OCI-M1 (cell line): ENCODE results near the gene STON1.

Experiments
- DNase-seq: peaks from one replicate; lab custom pipeline; 2025; lab: John Stamatoyannopoulos, UW

STON1 gene

DNA sequence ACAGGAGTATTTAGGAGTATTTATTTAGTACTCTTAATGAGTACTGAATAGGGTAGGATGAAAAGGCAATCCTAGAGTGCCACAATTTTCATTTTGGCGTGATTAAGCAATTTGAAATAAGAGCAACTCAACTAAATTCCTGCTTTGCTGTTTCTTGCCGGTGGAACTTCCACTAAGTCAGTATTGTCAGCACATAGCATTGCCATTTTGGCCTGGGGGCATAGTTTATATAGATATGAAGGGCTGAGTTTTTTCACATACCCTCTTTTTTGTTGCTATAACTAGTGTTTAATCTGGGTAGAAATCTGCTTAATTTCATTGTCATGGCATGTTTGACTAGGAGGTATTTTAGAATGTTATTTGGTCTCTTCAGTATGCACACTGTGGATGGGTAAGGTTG is 89.6 kb downstream of the STON1 start:
- DNase-seq, result no peak

- no peak for DNase-seq
These were observed 90.7 kb downstream of the STON1 start for GRCh38 chr2:48620604-48621003.

- peak; percentile 88 for DNase-seq
These were observed 92.7 kb downstream of the STON1 start for GRCh38 chr2:48622691-48623090.

DNA sequence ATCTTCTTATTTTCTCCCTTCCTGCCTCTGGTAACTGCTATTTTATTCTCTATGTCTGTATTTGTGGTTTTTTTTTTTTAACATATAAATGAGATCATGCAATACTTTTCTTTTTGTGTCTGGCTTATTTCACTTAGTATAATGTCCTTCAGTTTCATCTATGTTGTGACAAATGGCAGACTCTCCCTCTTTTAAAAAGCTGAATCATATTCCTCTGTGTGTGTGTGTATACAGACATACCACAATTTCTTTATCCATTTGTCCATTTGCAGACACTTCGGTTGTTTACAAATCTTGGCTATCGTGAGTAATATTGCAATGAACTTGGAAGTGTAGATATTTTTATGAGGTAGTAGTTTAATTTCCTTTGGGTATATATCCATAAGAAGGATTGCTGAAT is 94.7 kb downstream of the STON1 start:
- DNase-seq, result no peak

DNA sequence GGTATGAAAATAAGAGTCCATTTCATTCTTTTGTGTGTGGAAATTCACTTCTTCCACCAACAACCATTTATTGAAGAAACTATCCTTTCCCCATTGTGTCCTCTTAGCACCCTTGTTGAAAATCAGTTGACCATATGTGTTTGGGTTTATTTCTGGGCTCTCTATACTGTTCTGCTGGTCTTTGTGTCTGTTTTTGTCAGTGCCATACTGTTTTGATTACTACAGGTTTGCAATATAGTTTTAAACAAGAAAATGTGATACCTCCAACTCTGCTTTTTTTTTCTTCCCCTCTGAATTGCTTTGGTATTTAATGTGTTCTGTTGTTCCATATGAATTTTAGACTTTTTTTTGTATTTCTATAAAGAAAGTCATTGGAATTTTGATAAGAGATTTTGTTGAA is 96.1 kb downstream of the STON1 start:
- no peak for DNase-seq

- peak; percentile 69 for DNase-seq
These were observed 103.2 kb downstream of the STON1 start for GRCh38 chr2:48633143-48633542.

DNA sequence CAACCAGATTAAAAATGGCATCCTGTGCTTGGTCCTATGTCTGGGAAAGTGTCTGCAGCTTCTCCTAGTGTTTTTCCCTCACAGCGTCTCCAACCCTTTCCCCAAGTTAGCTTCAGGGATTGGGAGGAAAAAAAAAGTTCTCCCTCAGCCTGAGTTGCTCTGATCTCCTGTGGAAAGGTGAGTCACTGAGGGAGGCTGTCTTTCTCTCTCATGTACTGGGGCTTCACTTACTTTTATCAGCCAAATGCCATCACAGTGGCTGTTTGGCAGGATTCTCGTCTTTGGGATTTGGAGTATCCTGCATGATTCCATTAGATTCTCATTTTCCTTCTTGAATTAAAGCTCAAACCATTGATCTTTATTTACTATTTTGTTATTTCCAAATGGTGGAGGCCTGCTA is 105.8 kb downstream of the STON1 start:
- DNase-seq, result no peak

GRCh38 chr2:48638261-48638660 is 108.3 kb downstream of the STON1 start:
- no peak for DNase-seq
